RWPE2 (cell line): Measurements from ENCODE around the gene RNF220.
"Not testable (repeated sequence)": the region's sequence is repeated elsewhere in the genome, so short reads cannot be mapped to it uniquely, and the experiment has no call there.

Source experiments
- ATAC-seq: fragments of 200-7000 bp; cut with Tn5 transposase; 3 replicates; pipeline ENCODE4 v1.9.1; 2021; ENCODE audit warnings: low read depth
- DNase-seq: peaks from one replicate; pipeline ENCODE4 v3.0.0-alpha.2; 2020; ENCODE audit warnings: low spot score
- H3K27ac ChIP-seq: fragments of 450-650 bp; 2 replicates; pipeline ENCODE4 v1.5.1; 2017; ENCODE audit warnings: mild to moderate bottlenecking; ENCODE audit not compliant: poor library complexity, severe bottlenecking
- H3K27me3 ChIP-seq: fragments of 250-450 bp; sonication (Bioruptor Pico); 2 replicates; pipeline ENCODE4 v1.5.1; 2021; ENCODE audit warnings: mild to moderate bottlenecking, moderate library complexity; ENCODE audit not compliant: insufficient read depth, poor library complexity, severe bottlenecking
- H3K36me3 ChIP-seq: fragments of 250-450 bp; sonication (Bioruptor Pico); 2 replicates; pipeline ENCODE4 v1.5.1; 2020; ENCODE audit warnings: low read depth, mild to moderate bottlenecking, moderate library complexity
- H3K4me1 ChIP-seq: fragments of 250-450 bp; sonication (Bioruptor Pico); 2 replicates; pipeline ENCODE4 v1.5.1; 2021; ENCODE audit warnings: mild to moderate bottlenecking, moderate library complexity; ENCODE audit not compliant: insufficient read depth, poor library complexity, severe bottlenecking
- H3K4me3 ChIP-seq: fragments of 250-450 bp; sonication (Bioruptor Pico); 2 replicates; pipeline ENCODE4 v1.5.1; 2021; ENCODE audit warnings: mild to moderate bottlenecking, moderate library complexity; ENCODE audit not compliant: severe bottlenecking
- H3K9me3 ChIP-seq: fragments of 250-450 bp; sonication (Bioruptor Pico); 2 replicates; pipeline ENCODE4 v1.5.1; 2021; ENCODE audit warnings: mild to moderate bottlenecking, moderate library complexity; ENCODE audit not compliant: severe bottlenecking
- CTCF ChIP-seq: fragments of 450-650 bp; IDR thresholded peaks from one replicate; pipeline ENCODE4 v1.5.1; 2017; ENCODE audit warnings: mild to moderate bottlenecking, moderate library complexity; ENCODE audit not compliant: poor library complexity, severe bottlenecking

The RNF220 gene

DNA sequence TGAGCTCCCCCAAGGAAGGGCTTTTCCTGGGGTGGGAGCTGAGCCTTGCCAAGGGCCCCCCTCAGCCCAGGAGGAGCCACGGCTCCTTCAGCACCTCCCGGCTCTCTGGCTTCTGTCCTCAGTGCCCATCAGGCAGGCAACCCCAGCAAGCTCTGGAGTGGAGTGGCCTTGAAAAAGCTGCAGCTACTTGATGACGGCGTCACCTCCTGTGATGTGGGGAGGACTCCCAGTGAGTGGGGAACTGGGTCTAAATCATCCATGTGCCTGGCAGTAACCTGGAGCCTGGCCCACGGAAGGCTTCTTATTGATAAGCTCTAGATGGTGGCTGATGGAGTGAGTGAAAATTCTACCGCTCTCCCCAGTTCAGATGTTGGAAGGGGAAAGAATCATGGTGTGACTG is 154.9 kb downstream of the RNF220 start:
- no peak overlapping the region for H3K27ac ChIP-seq
- TF ChIP-seq CTCF: no peak
- ATAC-seq: no peak
- H3K9me3 ChIP-seq: no peaks in the 10 kb centered on the region
- H3K4me3 ChIP-seq: no peak overlapping the region
- DNase-seq: no peak
- H3K27me3 ChIP-seq: no peaks in the 10 kb centered on the region
- H3K4me1 ChIP-seq: peaks cover 27% of the 10 kb centered on the region
- H3K36me3 ChIP-seq: no peaks in the 10 kb centered on the region

DNA sequence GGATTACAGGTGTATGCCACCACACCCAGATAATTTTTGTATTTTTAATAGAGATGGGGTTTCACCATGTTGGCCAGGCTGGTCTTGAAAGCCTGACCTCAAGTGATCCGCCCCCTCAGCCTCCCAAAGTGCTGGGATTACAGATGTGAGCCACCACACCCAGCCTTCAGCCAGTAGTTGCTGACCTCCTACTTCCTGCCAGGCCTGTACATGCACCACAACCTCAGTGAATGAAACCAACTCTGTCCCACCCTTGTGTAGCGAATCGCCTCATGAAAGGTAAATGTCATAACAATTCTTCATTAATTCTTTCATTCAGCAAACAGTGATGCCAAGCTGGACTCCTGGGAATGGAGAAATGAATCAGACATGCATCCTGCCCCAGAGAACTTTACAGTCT is 155.6 kb downstream of the RNF220 start:
- Histone ChIP-seq H3K27ac (peak overlapping the region; percentile 15), H3K4me1 (peaks cover 25% of the 10 kb centered on the region)
- not testable (repeated sequence) for H3K9me3 ChIP-seq, H3K36me3 ChIP-seq, H3K27me3 ChIP-seq, DNase-seq, ATAC-seq, H3K4me3 ChIP-seq

- H3K36me3 ChIP-seq: no peaks in the 10 kb centered on the region
- ATAC-seq: no peak
- H3K4me3 ChIP-seq: no peak overlapping the region
- TF ChIP-seq CTCF: no peak
- no peaks in the 10 kb centered on the region for H3K9me3 ChIP-seq
- H3K27me3 ChIP-seq: no peaks in the 10 kb centered on the region
- H3K27ac ChIP-seq: no peak overlapping the region
- DNase-seq: no peak
- H3K4me1 ChIP-seq: peaks cover 7% of the 10 kb centered on the region
Observed at GRCh38 chr1:44565259-44565750, 160.2 kb downstream of the RNF220 start.

GRCh38 chr1:44565833-44566232 is 160.8 kb downstream of the RNF220 start:
- no peak for DNase-seq
- Histone ChIP-seq H3K9me3 (no peaks in the 10 kb centered on the region), H3K27ac (no peak overlapping the region), H3K4me1 (peaks cover 2% of the 10 kb centered on the region), H3K36me3 (no peaks in the 10 kb centered on the region), H3K27me3 (no peaks in the 10 kb centered on the region), H3K4me3 (no peak overlapping the region)
- no peak for TF ChIP-seq CTCF
- no peak for ATAC-seq

DNA sequence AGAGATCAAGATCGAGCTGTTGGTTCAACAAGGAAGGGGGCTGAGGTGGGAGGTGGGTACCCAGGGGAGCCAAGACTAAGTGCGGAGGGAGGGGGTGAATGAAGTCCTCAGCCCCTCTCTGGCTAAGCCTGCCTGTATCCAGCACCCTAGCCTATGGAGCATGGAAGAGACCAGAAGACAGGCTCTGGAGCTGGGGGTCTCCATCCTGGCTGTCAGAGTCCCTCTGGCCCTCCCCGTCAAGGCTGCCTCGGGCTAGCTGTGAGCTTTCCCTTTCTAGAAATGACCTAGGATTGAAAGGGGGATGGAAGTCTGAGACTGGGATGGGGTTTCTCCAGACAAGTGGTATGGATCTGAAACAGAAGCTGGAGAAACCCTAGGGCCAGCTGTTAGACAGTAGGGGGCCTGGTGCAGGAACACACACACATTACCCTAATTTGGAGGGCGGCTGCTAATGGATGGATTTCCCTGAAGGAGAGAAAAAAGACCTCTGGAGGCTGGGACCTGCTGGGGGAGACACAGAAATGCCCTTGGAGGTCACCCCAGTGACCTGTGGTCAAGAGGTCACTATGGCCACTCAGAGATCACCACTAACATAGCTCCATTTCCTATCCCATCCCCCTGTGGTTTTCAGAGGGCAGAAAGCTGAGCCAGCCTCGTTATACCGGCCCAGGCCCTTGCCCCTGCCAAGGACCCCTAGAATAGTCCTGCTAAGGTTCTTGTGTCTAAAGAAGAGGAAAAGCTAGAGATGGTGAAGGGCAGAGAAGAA is 161.4 kb downstream of the RNF220 start:
- TF ChIP-seq CTCF: no peak
- no peaks in the 10 kb centered on the region for H3K9me3 ChIP-seq
- no peak for DNase-seq
- no peaks in the 10 kb centered on the region for H3K36me3 ChIP-seq
- H3K27me3 ChIP-seq: no peaks in the 10 kb centered on the region
- ATAC-seq: no peak
- no peak overlapping the region for H3K27ac ChIP-seq
- no peaks in the 10 kb centered on the region for H3K4me1 ChIP-seq
- H3K4me3 ChIP-seq: no peak overlapping the region
